ES-I3 (cell line): ENCODE measurements around the gene FBN1.

Experiments used
- H3K36me3 ChIP-seq: 2 replicates; pipeline ENCODE4 v1.6.1; 2013; ENCODE audit warnings: mild to moderate bottlenecking, low read length, control low read depth, moderate library complexity; ENCODE audit not compliant: insufficient read depth
- H3K4me1 ChIP-seq: 2 replicates; pipeline ENCODE4 v1.6.1; 2013; ENCODE audit warnings: mild to moderate bottlenecking, control low read depth, low read length; ENCODE audit not compliant: insufficient read depth
- H3K9ac ChIP-seq: 2 replicates; pipeline ENCODE4 v1.6.1; 2013; ENCODE audit warnings: low read depth, mild to moderate bottlenecking, low read length, moderate library complexity
- H3K9me3 ChIP-seq: 2 replicates; pipeline ENCODE4 v1.6.1; 2013; ENCODE audit warnings: mild to moderate bottlenecking, low read length, moderate library complexity; ENCODE audit not compliant: control insufficient read depth, insufficient read depth

The FBN1 gene

GRCh38 chr15:48530528-48530927 is 115.0 kb downstream of the FBN1 start:
- H3K9ac ChIP-seq: no peak overlapping the region
- no peaks in the 10 kb centered on the region for H3K36me3 ChIP-seq
- H3K4me1 ChIP-seq: no peaks in the 10 kb centered on the region
- no peaks in the 10 kb centered on the region for H3K9me3 ChIP-seq

- H3K36me3 ChIP-seq: no peaks in the 10 kb centered on the region
Measured at GRCh38 chr15:48528921-48529320, 116.6 kb downstream of the FBN1 start.

DNA sequence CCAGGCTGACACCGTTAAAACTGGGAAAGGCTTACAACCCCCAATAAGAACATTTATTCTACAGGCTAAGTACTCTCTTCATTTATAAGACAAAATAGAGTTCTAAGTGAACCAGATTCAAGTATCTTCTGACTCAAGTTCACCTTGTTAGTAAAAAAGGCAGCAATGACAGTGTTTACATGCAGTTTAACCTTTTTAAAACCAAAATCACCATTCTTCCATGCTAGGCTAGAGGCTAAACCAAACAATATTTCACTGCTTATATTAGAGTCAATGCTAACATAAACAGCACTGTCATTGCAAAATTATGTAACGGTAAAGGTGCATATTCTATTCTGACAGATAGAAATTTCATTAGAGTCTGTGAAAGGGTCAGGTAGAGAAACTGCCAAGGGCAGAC is 118.0 kb downstream of the FBN1 start:
- no peak overlapping the region for H3K9ac ChIP-seq
- no peaks in the 10 kb centered on the region for H3K9me3 ChIP-seq
- H3K4me1 ChIP-seq: no peaks in the 10 kb centered on the region
- H3K36me3 ChIP-seq: no peaks in the 10 kb centered on the region

More at GRCh38 chr15:48528921-48529320, 116.6 kb downstream of the FBN1 start:
- Histone ChIP-seq H3K9ac (no peak overlapping the region), H3K4me1 (no peaks in the 10 kb centered on the region), H3K9me3 (no peaks in the 10 kb centered on the region)

GRCh38 chr15:48522911-48523310 is 122.6 kb downstream of the FBN1 start:
- Histone ChIP-seq H3K4me1 (no peaks in the 10 kb centered on the region), H3K36me3 (no peaks in the 10 kb centered on the region), H3K9me3 (no peaks in the 10 kb centered on the region; the same call in 1 of the 2 replicates), H3K9ac (no peak overlapping the region)

GRCh38 chr15:48522123-48522522 is 123.4 kb downstream of the FBN1 start:
- Histone ChIP-seq H3K4me1 (no peaks in the 10 kb centered on the region), H3K9me3 (no peaks in the 10 kb centered on the region; the same call in 1 of the 2 replicates), H3K9ac (no peak overlapping the region), H3K36me3 (no peaks in the 10 kb centered on the region)

DNA sequence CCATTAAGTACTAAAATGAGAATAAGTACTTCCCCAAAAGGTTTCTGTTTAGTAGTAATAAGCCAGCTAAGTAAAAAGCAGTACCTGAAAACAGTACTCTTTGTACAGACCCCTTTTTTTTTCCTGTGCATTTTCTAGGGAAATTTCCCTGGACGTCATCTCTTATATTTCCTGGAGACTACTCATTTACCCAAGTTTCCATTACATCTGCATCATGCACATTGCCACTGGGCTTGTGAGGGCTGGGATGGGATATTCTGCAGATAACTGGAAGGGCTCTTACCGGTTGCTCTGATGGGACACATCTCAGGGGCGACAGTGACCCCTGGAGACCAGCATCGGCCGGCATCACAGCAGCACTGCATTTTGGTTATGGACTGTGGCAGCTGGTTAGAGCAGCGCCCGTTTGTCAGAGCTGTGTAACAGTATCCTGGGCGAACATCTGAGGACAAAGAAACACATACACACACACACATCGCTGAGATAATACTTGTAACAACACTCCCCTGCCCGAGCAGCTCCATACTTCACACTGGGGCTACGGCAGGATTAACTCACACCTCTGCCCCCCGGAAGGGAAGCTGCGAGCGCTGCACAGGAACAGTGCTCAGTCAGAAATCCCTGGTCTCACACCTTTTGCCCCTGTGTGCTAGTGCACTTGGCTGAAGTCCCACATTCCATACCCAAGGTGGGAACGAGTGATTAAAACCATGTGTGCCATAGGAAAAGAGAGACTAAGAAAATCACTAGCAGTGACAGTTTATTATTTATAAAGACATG is 124.9 kb downstream of the FBN1 start:
- Histone ChIP-seq H3K4me1 (no peaks in the 10 kb centered on the region), H3K9ac (no peak overlapping the region), H3K9me3 (no peaks in the 10 kb centered on the region; the same call in 1 of the 2 replicates), H3K36me3 (no peaks in the 10 kb centered on the region)

DNA sequence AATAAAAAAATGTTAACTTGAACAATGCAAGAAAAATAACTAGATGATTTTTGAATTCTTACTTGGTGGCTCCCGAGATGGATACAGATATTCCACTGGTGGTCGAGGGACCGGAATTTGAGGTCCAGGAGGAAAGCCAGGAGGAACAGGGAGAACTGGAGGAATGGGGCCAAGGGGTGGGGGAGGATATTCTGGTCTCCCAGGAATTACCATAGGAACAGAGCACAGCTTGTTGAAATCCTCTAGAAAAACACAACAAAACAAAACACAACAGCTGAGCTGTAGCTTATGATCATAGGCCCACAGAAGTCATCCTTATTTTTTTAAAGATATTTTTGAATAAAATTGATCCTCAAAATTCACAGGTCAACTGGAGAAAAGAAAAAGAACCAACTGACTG is 129.4 kb downstream of the FBN1 start:
- no peaks in the 10 kb centered on the region for H3K36me3 ChIP-seq
- no peaks in the 10 kb centered on the region for H3K4me1 ChIP-seq
- H3K9ac ChIP-seq: no peak overlapping the region
- H3K9me3 ChIP-seq: no peaks in the 10 kb centered on the region

GRCh38 chr15:48515500-48515899 is 130.0 kb downstream of the FBN1 start:
- no peaks in the 10 kb centered on the region for H3K4me1 ChIP-seq
- no peaks in the 10 kb centered on the region for H3K9me3 ChIP-seq
- H3K36me3 ChIP-seq: no peaks in the 10 kb centered on the region
- no peak overlapping the region for H3K9ac ChIP-seq

DNA sequence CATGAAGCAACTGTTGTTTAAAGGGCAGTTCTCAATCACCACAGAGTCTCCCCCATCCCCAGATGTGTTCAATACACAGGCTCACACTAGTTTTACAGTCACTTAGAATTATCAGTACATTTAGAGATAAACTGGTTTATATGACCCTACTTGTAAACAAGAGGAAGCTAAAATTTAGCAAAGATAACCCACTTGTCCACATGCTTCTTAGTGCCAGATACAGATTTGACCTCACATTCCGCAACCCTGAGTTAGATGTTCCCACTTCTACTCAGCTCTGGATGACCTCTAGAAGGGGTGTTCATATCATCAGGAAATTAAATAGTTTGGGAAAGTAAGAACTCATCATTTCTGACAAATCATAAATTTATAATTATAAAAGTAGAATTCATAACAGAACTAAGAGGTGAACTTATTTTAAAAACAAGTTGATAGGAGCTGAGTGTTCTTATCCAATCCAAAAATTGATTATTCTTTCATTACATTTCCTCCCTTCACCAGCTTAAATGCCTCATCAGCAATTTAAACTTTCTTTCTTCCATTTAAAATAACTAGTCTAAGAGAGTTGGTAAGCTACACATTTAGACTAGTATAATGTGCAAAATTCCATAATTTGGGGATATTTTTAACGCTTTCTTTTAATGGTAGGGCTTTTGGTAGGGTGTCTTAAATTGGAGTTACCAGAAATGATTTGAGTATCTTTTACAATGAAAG is 131.2 kb downstream of the FBN1 start:
- Histone ChIP-seq H3K9me3 (no peaks in the 10 kb centered on the region), H3K4me1 (no peaks in the 10 kb centered on the region), H3K36me3 (no peaks in the 10 kb centered on the region), H3K9ac (no peak overlapping the region)

- no peak overlapping the region for H3K9ac ChIP-seq
- H3K36me3 ChIP-seq: no peaks in the 10 kb centered on the region
- H3K4me1 ChIP-seq: no peaks in the 10 kb centered on the region
- no peaks in the 10 kb centered on the region for H3K9me3 ChIP-seq
Measured at GRCh38 chr15:48510976-48511375, 134.5 kb downstream of the FBN1 start.

- H3K36me3 ChIP-seq: no peaks in the 10 kb centered on the region
- no peaks in the 10 kb centered on the region for H3K9me3 ChIP-seq
- H3K4me1 ChIP-seq: no peaks in the 10 kb centered on the region
- no peak overlapping the region for H3K9ac ChIP-seq
Measured at GRCh38 chr15:48507416-48508065, 138.0 kb downstream of the FBN1 start.

DNA sequence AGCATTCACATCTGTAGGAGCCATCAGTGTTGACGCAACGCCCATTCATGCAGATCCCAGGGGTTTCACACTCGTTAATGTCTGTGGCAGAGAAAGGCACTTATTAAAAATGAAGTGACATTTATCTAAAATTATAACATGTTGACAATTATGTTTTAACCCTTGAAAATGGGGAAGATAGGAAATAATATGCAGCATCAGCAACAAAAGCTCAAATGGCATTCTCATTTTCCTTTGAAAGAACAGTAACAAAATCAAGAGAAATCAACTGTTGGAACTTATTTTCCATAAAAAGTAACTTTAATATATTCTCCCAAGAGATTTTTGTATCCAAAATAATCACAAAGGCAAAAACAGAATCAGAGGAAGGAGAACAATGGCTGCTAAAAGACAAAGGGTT is 140.4 kb downstream of the FBN1 start:
- H3K9me3 ChIP-seq: no peaks in the 10 kb centered on the region
- no peak overlapping the region for H3K9ac ChIP-seq
- no peaks in the 10 kb centered on the region for H3K4me1 ChIP-seq
- H3K36me3 ChIP-seq: no peaks in the 10 kb centered on the region

GRCh38 chr15:48501208-48501607 is 144.3 kb downstream of the FBN1 start:
- H3K9ac ChIP-seq: no peak overlapping the region
- H3K36me3 ChIP-seq: no peaks in the 10 kb centered on the region
- no peaks in the 10 kb centered on the region for H3K9me3 ChIP-seq
- H3K4me1 ChIP-seq: no peaks in the 10 kb centered on the region

DNA sequence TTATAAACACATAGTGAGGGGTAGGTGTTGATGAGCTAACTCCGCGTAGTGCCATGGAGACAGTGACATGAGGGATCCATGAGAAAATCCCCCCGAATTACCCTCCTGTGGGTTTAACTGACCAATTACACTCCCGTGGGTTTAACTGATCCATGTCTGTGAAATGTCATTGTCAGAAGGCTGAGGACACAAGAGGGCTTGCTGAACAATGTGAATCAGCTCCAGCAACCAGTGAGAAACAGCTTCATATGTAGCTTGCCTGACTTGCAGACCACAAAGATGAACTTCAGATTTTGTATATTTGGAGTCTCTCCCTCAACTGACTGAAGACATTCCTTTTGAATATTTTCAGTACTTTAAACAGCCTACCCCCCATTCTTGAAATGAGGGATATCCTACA is 144.9 kb downstream of the FBN1 start:
- Histone ChIP-seq H3K4me1 (no peaks in the 10 kb centered on the region), H3K9ac (no peak overlapping the region), H3K9me3 (no peaks in the 10 kb centered on the region), H3K36me3 (no peaks in the 10 kb centered on the region)

GRCh38 chr15:48499978-48500377 is 145.5 kb downstream of the FBN1 start:
- Histone ChIP-seq H3K36me3 (no peaks in the 10 kb centered on the region), H3K4me1 (no peaks in the 10 kb centered on the region), H3K9ac (no peak overlapping the region), H3K9me3 (no peaks in the 10 kb centered on the region)
